ENCODE data around the gene COLQ. TPM values are rescaled to one million over a fixed set of nuclear protein-coding genes. Genes with fewer than 3 reads are reported as not detected.
A peak's percentile ranks its signal among the peaks of the same experiment; 100 is the strongest.

The COLQ gene
- total RNA-seq, 6 experiments from 2014 or later = 0.25 to 1.2 (median 0.83) TPM

DNA sequence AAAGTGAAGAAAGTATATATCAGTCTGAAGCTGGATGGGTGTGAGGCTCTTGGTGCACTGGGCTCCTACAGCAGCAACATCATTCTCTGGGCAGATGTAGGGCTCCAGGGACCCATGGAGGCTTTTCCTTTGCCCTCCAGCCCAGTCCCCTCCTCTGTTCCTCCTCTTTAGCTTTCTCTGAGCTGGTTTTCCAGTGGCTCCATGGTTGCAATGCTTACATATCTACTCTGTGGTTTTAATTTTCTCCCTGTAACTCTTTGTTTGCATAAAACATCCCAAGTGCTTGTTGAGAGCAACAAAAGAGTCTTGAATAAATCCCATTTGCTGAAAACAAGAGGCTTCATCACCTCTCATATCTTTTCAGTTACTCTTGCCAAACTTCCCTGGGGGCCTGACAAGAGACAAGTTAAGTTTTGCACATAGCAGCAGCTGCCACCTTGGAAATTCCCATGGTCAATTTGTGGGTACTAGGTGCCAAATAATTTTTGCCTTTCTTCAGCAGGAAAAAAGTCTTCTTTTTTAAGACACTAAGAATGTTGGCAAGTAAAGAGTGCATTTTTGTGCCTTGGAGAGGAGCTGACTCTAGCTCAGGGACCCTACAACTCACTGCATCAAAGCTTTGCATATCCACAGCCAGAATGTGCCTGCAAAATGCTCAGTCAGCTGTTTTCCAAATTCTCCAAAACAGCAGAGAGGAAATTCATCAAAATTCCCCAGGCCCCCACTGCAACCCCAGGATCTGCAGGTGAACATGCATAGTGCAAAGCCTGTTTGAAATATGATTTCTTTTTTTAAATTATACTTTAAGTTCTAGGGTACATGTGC lies 41.9 kb downstream of the COLQ start:
- intact Hi-C loops (cut with DNase I) = no loop called here
- DNase-seq (no peak), ATAC-seq (no peak)
- Histone ChIP-seq H3K9me3 (no peaks in the 10 kb centered on the region), H3K4me3 (no peak overlapping the region), H3K27me3 (no peaks in the 10 kb centered on the region), H3K36me3 (no peaks in the 10 kb centered on the region), H3K4me1 (no peaks in the 10 kb centered on the region), H3K27ac (no peak overlapping the region)
- no peak for TF ChIP-seq POLR2A (IDR thresholded peaks at IDR 0.05)
- TF ChIP-seq, protein P1, sequence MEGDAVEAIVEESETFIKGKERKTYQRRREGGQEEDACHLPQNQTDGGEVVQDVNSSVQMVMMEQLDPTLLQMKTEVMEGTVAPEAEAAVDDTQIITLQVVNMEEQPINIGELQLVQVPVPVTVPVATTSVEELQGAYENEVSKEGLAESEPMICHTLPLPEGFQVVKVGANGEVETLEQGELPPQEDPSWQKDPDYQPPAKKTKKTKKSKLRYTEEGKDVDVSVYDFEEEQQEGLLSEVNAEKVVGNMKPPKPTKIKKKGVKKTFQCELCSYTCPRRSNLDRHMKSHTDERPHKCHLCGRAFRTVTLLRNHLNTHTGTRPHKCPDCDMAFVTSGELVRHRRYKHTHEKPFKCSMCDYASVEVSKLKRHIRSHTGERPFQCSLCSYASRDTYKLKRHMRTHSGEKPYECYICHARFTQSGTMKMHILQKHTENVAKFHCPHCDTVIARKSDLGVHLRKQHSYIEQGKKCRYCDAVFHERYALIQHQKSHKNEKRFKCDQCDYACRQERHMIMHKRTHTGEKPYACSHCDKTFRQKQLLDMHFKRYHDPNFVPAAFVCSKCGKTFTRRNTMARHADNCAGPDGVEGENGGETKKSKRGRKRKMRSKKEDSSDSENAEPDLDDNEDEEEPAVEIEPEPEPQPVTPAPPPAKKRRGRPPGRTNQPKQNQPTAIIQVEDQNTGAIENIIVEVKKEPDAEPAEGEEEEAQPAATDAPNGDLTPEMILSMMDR (IDR thresholded peaks at IDR 0.05) = no peak

DNA sequence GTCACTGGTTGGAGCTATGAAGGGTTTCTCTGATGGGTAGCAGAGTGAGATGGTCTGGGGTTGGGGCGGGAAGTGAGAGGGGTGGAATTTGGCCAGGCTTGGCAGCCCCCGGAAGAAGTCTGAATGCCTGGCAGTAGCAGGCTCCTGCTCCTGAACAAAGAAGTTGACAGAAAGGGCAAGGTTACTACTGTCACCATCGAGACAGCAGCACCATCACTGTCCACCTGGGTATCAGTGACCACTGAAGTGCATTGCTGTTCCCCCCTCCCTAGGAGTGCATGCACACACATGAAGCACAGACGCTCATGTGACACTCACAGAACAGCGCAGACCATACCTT lies 42.9 kb downstream of the COLQ start:
- DNase-seq (no peak), ATAC-seq (peak in 1 of 4 donors; percentile 26)
- Histone ChIP-seq H3K9me3 (no peaks in the 10 kb centered on the region), H3K36me3 (no peaks in the 10 kb centered on the region), H3K27me3 (no peaks in the 10 kb centered on the region), H3K27ac (no peak overlapping the region), H3K4me3 (no peak overlapping the region), H3K4me1 (no peaks in the 10 kb centered on the region)
- TF ChIP-seq, protein P1 (IDR thresholded peaks at IDR 0.05) = no peak
- no peak for TF ChIP-seq POLR2A (IDR thresholded peaks at IDR 0.05)
- 100% methylated on average over 1 of the region's 5 CpGs for WGBS (ENCODE audit: insufficient coverage, low coverage, low lambda C conversion rate, missing lambda C conversion rate)
- intact Hi-C loops (cut with DNase I) = no loop called here

DNA sequence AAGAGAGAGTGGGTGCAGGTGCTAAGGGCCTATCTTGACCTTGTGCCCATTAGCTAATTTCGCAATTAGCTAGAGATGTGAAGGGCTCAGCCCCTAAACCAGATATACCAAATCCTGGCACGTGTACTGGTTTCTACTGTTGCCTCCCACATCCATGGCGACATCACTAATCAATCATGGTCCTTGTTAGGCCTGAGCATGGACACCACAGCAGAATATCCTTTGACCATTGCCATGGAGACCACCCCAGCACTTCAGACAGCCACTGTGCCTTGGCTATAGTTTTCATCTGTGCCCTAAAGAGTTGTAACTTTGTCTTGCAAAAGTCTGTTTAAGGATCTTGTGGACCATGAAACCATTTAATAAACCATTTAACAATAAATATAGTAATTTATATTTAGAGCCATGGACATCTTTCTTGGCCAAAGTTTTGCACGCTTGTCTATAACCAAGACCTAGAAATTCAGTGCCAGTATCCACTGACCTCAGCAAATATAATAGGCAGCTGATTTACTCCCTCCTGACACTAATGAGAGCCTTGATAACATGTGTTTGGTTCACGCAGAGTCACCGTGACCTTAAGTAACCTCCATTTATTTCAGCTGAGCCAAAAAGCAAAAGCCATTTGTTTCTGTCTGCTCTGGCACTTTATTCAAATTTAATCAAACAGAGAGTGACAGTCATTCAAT lies 43.4 kb downstream of the COLQ start:
- no peak for DNase-seq
- Histone ChIP-seq H3K27me3 (no peaks in the 10 kb centered on the region), H3K27ac (no peak overlapping the region), H3K4me3 (no peak overlapping the region), H3K4me1 (no peaks in the 10 kb centered on the region), H3K9me3 (no peaks in the 10 kb centered on the region), H3K36me3 (no peaks in the 10 kb centered on the region)
- intact Hi-C loops (cut with DNase I) = no loop called here
- peak in 1 of 4 donors; percentile 38 for ATAC-seq
- TF ChIP-seq, protein P1 (IDR thresholded peaks at IDR 0.05) = no peak
- TF ChIP-seq POLR2A (IDR thresholded peaks at IDR 0.05) = no peak
- 63% methylated on average over 3 of the region's 6 CpGs for WGBS (ENCODE audit: insufficient coverage, low coverage, low lambda C conversion rate, missing lambda C conversion rate)

DNA sequence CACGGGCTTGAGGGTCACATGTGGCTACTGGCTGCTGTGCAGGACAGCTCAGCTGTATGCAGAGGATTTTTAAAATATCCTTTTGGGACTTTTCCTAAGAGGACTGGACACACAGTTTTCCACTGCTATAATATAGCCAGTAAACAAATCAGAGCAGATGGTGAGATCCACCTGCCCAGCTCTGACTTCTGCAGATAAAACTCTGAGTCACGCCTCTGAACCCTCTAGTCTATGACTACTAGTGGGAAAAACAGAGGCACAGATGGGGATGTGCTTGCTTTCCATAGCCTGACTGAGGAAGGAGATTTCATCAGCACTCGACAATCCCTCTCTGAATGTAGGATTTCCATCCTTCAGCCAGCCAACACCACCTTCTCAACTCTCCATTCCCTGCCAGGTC lies 45.1 kb downstream of the COLQ start:
- no peak for DNase-seq
- intact Hi-C loops (cut with DNase I) = no loop called here
- H3K27ac ChIP-seq = no peak overlapping the region
- no peaks in the 10 kb centered on the region for H3K4me1 ChIP-seq
- H3K36me3 ChIP-seq = no peaks in the 10 kb centered on the region
- no peak overlapping the region for H3K4me3 ChIP-seq
- H3K9me3 ChIP-seq = no peaks in the 10 kb centered on the region
- no peak for TF ChIP-seq POLR2A (IDR thresholded peaks at IDR 0.05)
- TF ChIP-seq, protein P1 (IDR thresholded peaks at IDR 0.05) = no peak
- no peak for ATAC-seq
- 68% methylated on average over 3 of the region's 3 CpGs for WGBS (ENCODE audit: insufficient coverage, low coverage, low lambda C conversion rate, missing lambda C conversion rate)
- no peaks in the 10 kb centered on the region for H3K27me3 ChIP-seq
